ENCODE measurements around the gene NRP1.
"Not testable (repeated sequence)": the region's sequence is repeated elsewhere in the genome, so short reads cannot be mapped to it uniquely, and the experiment has no call there.

NRP1 gene

DNA sequence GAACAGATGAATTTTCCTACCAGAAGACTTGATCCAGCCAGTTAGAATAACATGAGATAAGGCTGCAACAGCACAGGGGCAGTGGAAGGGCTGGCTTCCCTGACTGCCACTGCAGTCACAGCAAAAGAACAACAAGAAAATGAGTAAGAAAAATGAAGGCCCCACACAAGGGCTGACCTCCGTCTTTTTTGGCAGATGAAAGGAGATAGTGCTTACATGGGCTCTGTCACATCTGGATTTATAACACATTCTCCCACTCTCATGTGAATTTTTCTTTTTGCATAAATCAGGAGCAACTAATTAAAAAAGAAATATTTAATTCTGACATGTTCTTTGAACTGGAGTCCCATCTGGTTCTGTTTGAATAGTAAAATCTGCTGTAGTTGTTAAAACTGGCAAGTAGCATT, 99.6 kb downstream of the NRP1 start:
- no peak for DNase-seq

DNA sequence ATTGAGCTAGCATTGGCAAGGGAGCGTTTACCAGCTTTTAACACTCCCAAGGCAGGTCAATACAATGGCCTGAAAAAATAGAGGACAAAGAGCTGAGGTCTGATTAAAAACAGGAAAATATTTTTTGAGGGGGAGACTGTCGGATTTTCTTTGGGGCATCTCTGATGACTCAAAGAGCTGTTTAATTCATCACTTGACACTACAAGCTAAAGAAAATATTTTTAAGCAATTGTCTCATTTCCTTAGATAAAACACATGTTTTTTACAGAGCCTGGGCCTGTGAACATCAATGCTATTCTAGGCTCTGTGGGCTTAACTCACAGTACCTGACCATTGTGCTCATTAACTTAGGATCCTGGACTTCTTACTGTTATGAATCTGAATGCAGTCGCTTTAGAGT, 100.8 kb downstream of the NRP1 start:
- no peak for DNase-seq

DNA sequence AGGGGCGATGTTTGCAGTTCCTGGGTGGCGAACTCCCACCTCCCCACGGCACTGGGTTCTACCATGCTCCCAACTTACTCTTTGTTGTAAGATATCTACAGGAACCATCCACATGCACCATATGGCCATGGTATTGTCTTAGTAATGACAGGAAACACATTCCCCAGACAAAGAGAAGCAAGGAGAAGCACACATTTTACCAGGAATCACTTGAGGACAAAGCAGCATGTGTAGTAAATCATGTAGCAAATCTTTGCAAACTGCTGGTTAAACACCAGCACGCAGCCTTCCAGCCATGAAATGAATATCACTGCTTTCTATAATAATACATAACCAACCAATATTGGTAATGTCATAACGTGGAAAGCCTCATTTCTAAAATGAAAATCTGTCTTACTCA, 101.2 kb downstream of the NRP1 start:
- DNase-seq, result no peak

DNA sequence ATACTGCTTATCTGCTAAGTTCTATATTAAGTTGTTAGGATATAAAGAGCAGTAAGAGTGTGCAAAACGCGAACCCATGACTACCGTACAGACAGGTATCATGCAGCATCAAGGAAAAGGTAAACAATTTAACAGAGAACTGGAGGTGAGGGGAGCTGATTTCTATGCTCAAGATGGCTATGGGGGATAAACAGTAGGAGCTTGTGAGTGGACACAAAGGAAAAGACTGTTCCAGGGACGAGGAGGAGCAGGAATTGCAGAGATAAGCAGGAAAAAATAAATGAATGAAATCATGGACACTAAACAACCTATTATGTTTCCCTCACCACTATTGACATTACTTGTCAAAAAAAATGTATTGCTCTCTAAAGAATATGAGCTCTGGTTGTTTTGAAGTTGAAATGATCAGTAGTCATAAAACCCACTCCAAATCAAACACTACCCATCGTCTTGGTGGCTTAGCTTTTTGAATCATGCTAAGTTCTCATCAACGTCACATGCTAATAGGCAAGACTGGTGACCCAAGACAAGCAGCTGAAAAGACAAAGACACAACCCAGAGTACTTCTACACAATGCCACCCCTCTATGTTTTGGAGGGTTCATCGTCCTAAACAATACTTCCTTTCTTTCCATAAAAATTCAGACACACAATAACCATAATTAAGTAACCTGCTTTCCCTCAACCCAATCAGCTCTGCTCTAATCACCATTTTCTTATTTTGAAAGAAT, 102.7 kb downstream of the NRP1 start:
- no peak for DNase-seq

DNA sequence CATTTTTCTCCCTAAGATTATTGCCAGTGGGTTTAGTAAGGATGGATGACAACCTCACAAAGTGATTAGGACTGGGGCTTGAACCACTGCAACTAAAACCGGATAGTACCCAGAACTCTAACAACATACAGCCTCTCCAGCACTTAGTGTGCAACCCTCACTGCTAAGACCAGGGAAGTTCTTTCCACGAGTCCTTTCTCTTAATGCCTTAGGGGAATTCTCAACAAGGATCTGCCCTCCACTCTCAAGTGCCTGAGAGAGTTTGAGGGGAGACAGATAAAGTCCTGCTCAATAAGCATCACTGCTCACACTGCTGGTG, 104.6 kb downstream of the NRP1 start:
- DNase-seq, result no peak

DNA sequence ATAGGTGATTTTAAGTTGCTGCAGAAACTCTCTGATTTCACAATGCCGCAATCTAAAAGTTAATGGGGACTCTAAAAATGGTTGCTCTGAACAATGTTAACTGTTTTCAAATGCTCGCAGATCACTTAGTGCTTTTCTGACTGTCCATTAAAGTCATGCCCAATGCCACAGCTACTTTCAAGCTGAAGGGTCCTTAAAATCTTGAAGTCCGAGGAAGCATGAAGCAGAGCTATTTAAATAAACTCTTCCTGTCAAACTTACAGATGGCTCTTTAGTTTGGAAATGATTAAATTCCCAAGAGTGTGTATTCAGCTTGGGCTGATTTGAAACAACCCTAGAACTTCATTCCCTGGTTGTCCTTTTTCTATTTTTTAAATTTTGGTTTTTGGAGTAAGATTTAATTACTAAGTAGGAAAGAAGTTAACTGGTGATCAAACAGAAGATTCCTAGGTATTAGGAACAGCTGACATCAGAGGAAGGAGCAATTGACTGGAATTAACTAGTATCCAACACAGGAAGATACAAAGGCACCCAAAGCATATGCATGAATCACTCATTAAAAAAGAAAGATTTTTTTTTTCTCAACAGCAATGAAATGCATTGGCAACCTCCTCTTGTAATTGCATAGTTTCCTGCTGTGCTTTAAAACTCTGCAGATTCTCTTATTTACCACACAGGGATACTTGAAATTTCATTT, 105.1 kb downstream of the NRP1 start:
- no peak for DNase-seq

DNA sequence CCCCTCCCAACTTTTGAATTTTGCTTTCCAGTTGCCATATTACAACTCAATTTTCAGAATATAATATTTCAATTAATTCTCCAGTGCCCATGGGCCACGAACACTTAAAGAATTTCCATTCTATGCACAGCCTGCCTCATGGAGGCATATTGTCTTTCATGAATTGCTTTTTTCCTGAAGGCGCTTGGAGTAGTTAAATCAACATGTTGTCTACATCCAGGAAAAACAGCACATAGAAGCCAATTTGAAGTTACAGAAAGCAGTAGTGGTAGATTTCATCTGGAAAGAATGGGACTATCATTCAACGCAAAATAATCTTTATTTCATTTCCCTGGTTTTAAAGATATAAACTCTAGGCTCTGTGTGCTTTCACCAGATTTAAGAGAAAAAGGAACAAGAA, 106.0 kb downstream of the NRP1 start:
- no peak for DNase-seq

DNA sequence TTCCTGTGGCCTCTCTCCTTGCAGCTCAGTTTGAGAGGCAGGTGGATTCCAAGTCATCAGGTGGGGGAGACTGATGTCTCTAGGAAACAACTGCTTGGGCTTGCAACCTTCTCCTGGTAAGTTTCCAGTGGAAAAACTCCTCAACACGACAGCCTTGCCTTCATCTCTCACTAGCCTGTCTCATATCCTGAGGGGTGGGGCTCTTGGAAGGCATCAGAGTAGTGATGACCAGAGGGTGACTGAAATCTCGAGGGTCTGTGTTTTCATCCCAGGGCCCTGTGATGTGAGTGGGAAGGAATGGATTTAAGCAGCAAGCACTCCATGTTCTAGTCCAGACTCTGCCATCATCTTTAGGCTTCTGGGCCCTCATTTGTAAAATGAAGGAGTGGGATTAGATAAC, 107.0 kb downstream of the NRP1 start:
- DNase-seq, result no peak

DNA sequence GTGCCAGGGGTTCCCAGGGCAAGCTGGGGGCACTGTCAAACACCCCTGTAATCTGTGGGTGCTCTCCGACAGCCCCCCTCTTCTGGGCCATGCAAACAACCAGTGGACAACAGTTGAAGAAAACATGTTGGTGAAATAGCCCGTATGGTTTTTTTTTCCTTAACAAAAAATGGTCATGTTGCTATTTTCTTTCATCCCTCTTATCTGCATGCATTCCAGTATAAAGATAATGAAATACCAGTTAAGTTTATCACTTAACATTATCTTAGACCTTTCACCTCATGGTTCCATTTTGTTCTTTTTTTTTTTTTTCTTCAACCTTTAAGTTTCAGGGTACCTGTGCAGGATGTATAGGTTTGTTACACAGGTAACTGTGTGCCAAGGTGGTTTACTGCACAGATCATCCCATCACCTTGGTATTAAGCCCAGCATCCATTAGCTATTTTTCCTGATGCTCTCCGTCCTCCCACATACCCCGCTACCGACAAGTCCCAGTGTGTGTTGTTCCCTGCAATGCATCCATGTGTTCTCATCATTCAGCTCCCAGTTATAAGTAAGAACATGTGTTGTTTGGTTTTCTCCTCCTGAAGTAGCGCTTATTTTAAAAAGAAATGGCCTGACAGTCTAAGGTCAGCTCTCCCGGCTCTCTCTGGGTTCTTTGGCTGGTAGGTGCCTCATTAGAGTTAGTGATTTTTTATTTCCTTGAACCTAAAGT, 110.1 kb downstream of the NRP1 start:
- DNase-seq, result no peak

DNA sequence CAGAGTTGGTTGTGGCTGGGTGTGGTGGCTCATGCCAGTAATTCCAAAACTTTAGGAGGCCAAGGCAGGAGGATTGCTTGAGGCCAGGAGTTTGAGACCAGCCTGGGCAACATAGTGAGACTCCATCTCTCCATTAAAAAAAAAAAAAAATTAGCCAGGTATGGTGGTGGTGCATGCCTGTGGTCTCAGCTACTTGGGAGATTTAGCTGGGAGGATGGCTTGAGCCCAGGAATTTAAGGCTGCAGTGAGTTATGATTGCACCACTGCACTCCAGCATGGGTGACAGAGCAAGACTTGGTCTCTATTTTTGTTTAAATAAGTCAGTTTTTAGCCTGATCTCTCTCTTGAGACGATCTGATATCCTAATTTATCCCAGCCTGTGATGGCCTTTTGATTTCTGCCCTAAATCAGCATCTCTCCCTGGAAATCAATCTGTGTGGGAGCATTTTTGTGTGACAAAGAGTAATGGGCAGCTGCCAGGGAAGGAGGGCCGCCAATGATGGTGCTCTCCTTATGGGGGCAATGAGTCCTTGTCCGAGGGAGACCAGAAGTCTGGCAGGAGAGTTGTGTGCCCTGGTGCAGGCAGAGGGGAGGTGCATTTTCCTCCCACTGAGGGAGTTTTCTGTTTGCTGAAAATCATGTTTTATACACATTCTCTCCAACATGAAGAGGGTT, 111.0 kb downstream of the NRP1 start:
- DNase-seq, result no peak

DNA sequence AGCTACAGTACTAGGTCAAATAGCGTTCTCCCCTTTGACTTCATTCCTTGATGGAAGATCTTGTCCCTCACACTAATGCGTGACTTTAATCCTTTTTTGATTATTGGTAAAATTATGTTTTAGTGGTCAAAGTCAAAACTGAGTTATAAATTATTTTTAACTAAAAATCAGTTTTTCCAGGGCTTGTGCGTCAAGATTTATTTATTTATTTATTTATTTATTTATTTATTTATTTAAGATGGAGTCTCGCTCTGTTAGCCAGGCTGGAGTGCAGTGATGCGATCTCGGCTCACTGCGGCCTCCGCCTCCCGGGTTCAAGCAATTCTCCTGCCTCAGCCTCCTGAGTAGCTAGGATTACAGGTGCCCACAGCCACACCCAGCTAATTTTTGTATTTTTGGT, 112.2 kb downstream of the NRP1 start:
- not testable (repeated sequence) for DNase-seq

DNA sequence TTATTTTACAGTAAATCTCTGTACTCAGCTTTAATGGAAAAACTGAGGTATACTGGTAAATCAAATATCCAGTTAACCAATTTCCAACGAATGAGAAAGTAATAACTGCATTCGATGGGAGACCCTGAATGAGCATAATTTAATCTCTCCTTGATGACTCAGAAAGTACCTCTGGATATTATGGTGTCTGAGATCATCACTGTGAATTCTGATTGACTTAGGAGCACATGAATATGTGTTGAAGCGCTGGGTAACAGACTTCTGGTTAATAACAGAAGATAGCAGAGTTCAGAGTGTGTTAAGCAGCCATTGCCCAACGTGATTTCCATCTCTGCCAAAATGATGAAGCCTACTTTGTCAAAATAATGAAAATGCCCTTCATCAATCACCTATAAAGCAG, 116.6 kb downstream of the NRP1 start:
- DNase-seq, result no peak

DNA sequence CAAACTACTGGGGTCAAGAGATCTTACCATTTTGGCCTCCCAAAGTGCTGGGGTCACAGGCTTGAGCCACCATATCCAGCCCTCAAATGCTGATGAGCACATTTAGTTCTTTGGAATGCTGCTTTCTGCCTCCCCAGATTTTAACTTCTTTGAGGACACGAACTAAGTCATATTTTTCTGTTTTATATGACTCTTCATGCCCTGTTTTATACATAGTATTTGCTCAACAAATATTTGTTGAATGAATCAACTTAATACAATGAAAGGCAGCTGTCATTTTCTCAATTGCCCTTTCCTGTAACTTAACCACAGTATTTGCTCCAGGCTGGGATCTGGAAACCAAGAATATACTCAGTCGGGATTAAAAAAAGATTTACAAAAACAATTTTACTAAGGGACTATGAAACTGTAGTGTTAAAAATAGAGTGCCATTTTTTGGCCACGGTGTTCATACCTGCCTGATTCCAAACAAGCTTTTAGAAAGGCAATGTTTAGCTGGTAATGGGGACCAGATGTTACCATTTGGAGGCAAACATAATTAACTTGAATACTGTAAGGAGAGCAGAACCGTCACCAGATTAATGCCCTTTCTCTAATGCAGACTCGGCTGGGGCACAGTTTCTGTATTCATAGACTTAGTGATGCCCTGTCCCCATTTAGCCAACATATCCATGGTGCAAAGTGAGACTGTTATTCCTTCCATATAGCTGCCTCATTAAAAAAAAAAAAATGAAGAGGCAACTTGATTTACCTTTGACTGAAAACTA, 117.6 kb downstream of the NRP1 start:
- DNase-seq, result no peak

DNA sequence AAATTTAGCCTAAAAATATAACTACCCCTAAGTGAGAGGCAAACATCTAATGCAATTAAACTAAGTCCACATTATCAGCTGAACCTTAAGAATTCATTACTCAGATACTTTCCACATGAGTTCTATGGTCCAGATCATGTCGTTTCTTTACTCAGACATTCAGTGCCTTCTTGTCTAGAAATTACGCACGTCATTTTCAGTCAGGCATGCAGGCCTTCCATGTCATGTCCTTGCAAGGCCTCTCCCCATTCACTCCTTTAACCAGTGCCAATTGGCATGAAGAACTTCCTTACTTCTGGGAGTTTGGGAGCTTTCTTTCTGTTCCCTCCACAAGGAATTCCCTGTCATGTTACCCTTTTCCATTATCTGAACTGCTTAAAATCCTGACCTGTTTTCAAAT, 118.8 kb downstream of the NRP1 start:
- no peak for DNase-seq

DNA sequence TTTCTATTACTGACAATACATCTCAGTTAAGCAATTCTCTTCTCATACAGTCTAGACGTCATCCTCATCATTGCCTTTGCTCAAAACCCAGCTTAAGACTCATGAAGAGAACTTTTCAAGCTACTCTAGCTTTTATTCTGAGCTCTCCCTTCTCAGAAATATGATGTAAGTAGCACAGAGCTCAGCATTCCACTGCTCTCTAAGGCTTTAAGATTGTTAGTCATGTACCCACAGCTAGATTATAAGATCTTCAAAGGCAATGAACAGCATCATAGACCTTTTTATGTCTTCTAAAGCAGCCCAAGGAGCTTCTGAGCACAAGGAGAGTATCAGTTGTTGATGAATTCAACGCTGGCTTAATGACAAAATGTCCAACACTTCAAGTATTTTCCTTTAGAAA, 119.3 kb downstream of the NRP1 start:
- DNase-seq, result no peak

DNA sequence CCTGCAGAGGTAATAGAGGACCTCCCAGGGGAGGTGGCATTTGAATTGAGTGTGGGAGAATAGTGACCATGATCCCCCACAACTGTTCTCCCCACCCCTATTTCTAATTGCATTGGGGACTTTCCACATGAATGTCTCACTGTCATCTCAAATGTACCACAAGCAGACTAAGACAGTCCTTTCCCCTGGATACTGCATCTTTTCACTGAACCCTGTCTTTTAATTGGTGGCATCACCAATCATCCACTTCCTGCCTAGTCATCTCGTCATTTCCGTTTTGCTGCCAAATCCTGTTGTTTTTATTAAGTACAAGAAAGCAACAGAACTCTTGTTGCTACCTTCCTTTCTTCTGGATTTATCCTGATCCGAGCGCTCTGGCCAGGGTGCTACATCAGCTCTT, 120.3 kb downstream of the NRP1 start:
- DNase-seq, result peak; percentile 16

DNA sequence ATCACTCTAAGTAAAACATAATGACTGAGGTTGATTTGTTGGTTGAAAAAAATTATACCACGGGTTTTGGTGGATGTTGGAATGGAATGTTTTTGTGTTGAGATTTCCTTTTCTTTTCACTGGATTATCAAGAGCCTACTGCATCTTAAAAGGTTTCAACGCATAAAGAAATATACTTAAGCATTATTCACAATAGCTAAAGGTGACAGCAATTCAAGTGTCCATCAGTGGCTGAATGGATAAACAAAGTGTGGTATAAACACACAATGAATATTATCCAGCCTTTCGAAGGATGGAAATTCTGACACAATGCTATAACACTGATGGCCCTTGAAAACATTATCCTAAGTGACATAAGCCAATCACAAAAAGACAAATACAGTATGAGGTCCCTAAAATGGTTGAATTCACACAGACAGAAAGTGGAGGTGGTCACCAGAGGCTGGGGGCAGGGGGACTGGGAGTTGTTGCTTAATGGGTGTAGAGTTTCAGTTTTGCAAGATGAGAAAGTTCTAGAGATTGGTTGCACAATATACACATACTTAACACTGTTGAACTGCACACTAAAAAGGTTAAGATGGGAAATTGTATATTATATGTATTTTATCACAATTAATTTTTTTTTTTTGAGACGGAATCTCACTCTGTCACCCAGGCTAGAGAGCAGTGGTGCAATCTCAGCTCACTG, 122.3 kb downstream of the NRP1 start:
- DNase-seq, result no peak

DNA sequence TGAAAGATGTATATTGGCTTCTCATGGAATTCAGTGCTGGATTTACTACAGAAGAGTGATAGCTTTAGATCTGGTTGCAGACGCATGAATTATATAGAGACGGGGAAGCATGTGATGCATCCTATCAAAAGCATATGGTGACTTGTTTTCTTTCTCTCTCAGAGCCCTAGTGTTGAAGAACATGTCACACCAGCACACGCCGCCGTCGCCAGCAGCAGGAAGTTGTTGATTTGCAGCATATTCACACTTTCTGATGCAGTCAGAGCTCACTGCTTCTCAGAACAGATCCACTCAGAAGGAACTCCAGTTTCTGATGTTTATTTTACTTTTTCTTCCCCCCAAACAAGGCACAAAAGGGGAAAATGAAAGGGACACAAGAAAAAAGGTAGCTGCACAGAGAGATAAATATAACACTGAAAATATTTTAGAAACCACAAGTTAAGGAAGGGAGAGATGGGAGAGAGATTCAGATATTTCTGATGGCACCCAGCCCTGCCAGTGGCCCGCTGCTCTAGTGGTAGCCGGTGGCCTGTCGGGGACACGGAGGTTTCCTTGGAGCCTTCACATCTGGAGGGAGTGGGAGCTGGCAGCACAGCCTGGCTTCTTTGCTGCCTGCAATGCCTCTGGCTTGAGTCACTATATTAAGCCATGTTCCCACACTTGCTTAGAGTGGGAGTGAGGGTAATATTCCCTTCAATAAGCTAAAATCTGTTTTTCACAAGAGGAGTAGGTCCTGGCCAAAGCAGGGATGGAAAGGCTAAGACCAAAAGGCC, 123.2 kb downstream of the NRP1 start:
- peak; percentile 10 for DNase-seq

DNA sequence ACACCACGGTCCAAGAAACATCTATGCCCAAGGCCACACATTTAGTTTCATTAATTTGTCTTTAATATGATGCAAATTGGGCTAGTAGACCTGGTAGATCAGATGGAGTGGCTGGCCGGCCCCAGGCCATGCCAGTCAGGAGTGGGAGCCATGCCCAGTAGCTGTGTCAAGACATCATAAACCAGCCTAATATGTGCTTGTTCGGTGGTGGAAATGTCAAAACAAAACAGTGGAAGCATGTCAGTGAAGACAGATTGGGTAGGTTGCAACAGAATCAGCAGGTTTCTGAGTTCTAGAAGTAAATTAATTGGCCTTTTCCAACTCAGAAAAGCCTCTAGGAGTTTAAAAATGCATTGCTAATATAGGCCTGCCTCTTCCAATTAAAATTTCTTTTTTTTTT, 124.7 kb downstream of the NRP1 start:
- DNase-seq, result no peak

DNA sequence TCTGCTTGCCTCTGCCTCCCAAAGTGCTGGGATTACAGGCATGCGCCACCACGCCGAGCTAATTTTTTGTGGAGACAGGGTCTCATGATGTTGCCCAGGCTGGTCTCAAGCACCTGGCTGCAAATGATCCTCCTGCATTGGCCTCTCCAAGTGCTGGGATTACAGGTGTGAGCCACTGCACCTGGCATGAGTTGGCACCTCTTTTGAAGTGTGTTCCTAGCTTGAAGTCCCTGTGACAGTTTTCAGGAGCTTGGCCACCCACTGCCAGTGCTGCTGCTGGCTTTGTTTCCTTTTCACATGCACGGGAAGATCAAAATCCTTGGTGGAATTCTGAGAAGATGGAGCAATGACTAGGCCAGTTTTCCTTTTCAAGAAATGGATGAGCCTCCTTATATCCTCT, 126.3 kb downstream of the NRP1 start:
- no peak for DNase-seq

DNA sequence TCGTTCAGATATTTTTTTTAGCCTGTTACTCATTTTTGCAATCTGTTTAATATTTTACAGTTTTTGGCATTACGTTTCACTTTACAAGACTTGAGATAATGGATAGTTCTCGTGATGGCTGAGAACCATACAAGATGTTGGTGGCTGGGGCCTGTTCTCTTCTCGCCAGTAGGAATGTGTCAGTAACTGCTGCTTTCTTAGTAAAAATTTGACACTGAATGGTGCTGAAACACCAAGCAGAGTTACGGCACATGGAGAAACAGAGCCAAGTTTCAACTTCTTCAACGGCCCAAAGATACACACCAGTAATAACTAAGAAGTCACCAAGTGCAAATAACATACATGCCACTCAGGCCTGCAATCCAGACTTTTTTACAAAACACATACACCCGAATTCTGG, 130.4 kb downstream of the NRP1 start:
- DNase-seq, result no peak

DNA sequence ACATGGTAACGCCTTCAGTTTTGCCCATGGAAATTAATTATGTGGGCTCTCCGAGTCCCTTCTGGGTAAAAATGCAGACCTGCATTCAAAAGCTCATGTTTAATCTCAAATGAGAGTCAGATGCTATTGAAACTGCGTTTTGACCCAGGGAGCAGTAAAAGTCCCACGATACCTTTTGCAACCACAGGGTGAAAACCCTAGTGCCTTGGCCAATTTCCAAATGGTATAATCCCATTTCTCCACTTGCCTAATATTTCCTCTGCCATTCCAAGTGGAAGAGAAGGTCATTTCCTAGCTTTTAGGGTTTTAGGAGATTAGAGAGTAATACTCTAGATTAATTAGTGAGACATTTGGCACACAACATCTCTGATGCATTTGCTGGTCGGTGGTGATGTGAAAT, 132.5 kb downstream of the NRP1 start:
- no peak for DNase-seq
